DOHH2 (cell line): ENCODE results near the gene TASP1.

ENCODE experiments used
- CTCF ChIP-seq: fragments of 200-600 bp; sonication (generic); IDR thresholded peaks from one replicate; pipeline ENCODE4 v1.5.1; 2014; ENCODE audit warnings: antibody characterized with exemption, mild to moderate bottlenecking, low read depth, low read length; ENCODE audit not compliant: poor library complexity, severe bottlenecking
- EZH2phosphoT487 ChIP-seq: fragments of 200-600 bp; sonication (generic); IDR thresholded peaks from 2 replicates; pipeline ENCODE4 v1.6.1; 2017; ENCODE audit warnings: borderline replicate concordance, mild to moderate bottlenecking, antibody characterized with exemption, low read length, moderate library complexity, mixed read lengths

- TF ChIP-seq CTCF = no peak
- no peak for TF ChIP-seq EZH2phosphoT487
These were observed 30.7 kb downstream of the TASP1 start for GRCh38 chr20:13608066-13608465.
